HEK293 (cell line): ENCODE results near the gene RER1.

ENCODE experiments used
- CTCF ChIA-PET: fragments of 350-600 bp; formaldehyde crosslinking; extraction: SDS; loops from one replicate; lab custom pipeline; 2021; ENCODE audit warnings: antibody characterized with exemption; lab: Yijun Ruan, JAX
- POLR2A ChIA-PET: fragments of 300-600 bp; formaldehyde crosslinking; extraction: SDS; loops from one replicate; lab custom pipeline; 2020; ENCODE audit warnings: antibody characterized with exemption, inconsistent platforms; lab: Yijun Ruan, JAX
- H3K27ac ChIP-seq: fragments of 200-500 bp; sonication (Bioruptor generic); 2 replicates; pipeline ENCODE4 v1.5.1; 2014; ENCODE audit warnings: low read depth, low read length, control low read depth, inconsistent platforms; ENCODE audit errors: extremely low read depth
- H3K36me3 ChIP-seq, 2 experiments: fragments of 200-500 bp in 1 of 2; sonication (Bioruptor generic) in 1 of 2; 1 replicate in 1 of 2; 2 replicates in 1 of 2; pipeline ENCODE4 v1.5.1; 2014 to 2017; ENCODE audit warnings: inconsistent platforms in 2 of 2, low read length in 2 of 2; ENCODE audit not compliant: control insufficient read depth in 2 of 2, insufficient read depth in 1 of 2
- H3K4me1 ChIP-seq: fragments of 200-500 bp; sonication (Bioruptor generic); 2 replicates; pipeline ENCODE4 v1.5.1; 2014; ENCODE audit warnings: mild to moderate bottlenecking, low read length, inconsistent platforms; ENCODE audit not compliant: control insufficient read depth, insufficient read depth
- H3K4me3 ChIP-seq: 2 replicates; pipeline ENCODE4 v1.5.1; 2011; ENCODE audit warnings: low read depth, mild to moderate bottlenecking, control low read depth, low read length, moderate library complexity
- H3K9me3 ChIP-seq: fragments of 200-500 bp; sonication (Bioruptor generic); 2 replicates; pipeline ENCODE4 v1.5.1; 2014; ENCODE audit warnings: low read depth, low read length, inconsistent platforms; ENCODE audit not compliant: control insufficient read depth, insufficient read depth
- HOXD13 ChIP-seq: sonication (generic); formaldehyde crosslinking; IDR thresholded peaks from 2 replicates; pipeline ENCODE4 v1.8.0; 2022; ENCODE audit warnings: missing genetic modification reagents, borderline replicate concordance
- KLF9 ChIP-seq: fragments of 450-650 bp; formaldehyde crosslinking; IDR thresholded peaks from 2 replicates; pipeline ENCODE4 v1.5.1; 2016; ENCODE audit warnings: missing biosample characterization, missing genetic modification characterization, low read depth
- OVOL3 ChIP-seq: fragments of 450-650 bp; formaldehyde crosslinking; IDR thresholded peaks from 2 replicates; pipeline ENCODE4 v1.5.1; 2016; ENCODE audit warnings: missing biosample characterization, missing genetic modification characterization
- RBAK ChIP-seq: fragments of 450-650 bp; formaldehyde crosslinking; IDR thresholded peaks from 2 replicates; pipeline ENCODE4 v1.5.1; 2016; ENCODE audit warnings: missing biosample characterization, missing genetic modification characterization
- SP7 ChIP-seq: fragments of 450-650 bp; formaldehyde crosslinking; IDR thresholded peaks from 2 replicates; pipeline ENCODE4 v1.5.1; 2016; ENCODE audit warnings: missing biosample characterization, missing genetic modification characterization
- TRIM28 ChIP-seq: IDR thresholded peaks from 2 replicates; pipeline ENCODE4 v1.6.1; 2011; ENCODE audit warnings: low read length, control low read depth, borderline replicate concordance
- ZEB2 ChIP-seq: fragments of 450-650 bp; formaldehyde crosslinking; IDR thresholded peaks from 2 replicates; pipeline ENCODE4 v1.5.1; 2016; ENCODE audit warnings: missing biosample characterization, missing genetic modification characterization
- ZNF548 ChIP-seq: fragments of 450-650 bp; formaldehyde crosslinking; IDR thresholded peaks from 2 replicates; pipeline ENCODE4 v1.5.1; 2016; ENCODE audit warnings: missing biosample characterization, missing genetic modification characterization
- ZNF549 ChIP-seq: fragments of 450-650 bp; IDR thresholded peaks from 2 replicates; pipeline ENCODE4 v1.5.1; 2018; ENCODE audit warnings: missing biosample characterization, missing genetic modification characterization, mild to moderate bottlenecking, inconsistent platforms, moderate library complexity
- ZNF707 ChIP-seq: fragments of 450-650 bp; formaldehyde crosslinking; IDR thresholded peaks from 2 replicates; pipeline ENCODE4 v1.5.1; 2016; ENCODE audit warnings: missing biosample characterization, missing genetic modification characterization
- ZNF776 ChIP-seq: fragments of 450-650 bp; formaldehyde crosslinking; IDR thresholded peaks from 2 replicates; pipeline ENCODE4 v1.5.0; 2017; ENCODE audit warnings: missing biosample characterization, missing genetic modification characterization, borderline replicate concordance
- TF ChIP-seq, protein P1 (sequence below): fragments of 450-650 bp; formaldehyde crosslinking; IDR thresholded peaks from 2 replicates; pipeline ENCODE4 v1.5.1; 2016; ENCODE audit warnings: missing biosample characterization, missing genetic modification characterization
- TF ChIP-seq, protein P2 (sequence below): fragments of 450-650 bp; formaldehyde crosslinking; optimal IDR thresholded peaks from 2 replicates; pipeline ENCODE3; 2016; ENCODE audit warnings: missing biosample characterization, mild to moderate bottlenecking, missing genetic modification characterization

The RER1 gene

DNA sequence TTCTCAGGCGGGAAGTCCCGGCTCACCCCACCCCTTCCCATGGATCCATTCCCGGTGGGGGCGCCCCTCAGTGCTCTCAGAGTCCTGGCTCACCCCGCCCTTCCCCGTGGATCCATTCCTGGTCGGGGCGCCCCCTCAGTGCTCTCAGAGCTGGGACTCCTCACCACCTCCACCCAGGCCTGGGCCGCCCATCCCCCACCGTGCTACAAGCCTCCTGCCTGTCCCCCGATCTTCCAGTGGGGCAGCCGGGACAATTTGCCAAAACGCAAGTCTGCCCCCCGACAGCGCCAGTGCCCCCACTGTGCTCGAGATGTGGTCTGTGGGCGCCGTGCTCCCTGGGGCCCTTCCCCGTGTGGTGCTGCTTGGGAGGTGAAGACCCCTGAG lies 61.3 kb downstream of the RER1 start:
- ChIA-PET POLR2A (interaction anchor here (0.6 kb wide), 1 partner anchor 111 kb away, joined by 3 read pairs; no protein-coding TSS in a partner anchor), CTCF (no interaction called here)
- Histone ChIP-seq H3K27ac (no peak overlapping the region), H3K4me1 (no peaks in the 10 kb centered on the region), H3K9me3 (no peaks in the 10 kb centered on the region), H3K4me3 (no peak overlapping the region), H3K36me3 (no peaks in the 10 kb centered on the region)
- TF ChIP-seq RBAK (tag by site-specific recombination): no peak
- TF ChIP-seq, protein P1, sequence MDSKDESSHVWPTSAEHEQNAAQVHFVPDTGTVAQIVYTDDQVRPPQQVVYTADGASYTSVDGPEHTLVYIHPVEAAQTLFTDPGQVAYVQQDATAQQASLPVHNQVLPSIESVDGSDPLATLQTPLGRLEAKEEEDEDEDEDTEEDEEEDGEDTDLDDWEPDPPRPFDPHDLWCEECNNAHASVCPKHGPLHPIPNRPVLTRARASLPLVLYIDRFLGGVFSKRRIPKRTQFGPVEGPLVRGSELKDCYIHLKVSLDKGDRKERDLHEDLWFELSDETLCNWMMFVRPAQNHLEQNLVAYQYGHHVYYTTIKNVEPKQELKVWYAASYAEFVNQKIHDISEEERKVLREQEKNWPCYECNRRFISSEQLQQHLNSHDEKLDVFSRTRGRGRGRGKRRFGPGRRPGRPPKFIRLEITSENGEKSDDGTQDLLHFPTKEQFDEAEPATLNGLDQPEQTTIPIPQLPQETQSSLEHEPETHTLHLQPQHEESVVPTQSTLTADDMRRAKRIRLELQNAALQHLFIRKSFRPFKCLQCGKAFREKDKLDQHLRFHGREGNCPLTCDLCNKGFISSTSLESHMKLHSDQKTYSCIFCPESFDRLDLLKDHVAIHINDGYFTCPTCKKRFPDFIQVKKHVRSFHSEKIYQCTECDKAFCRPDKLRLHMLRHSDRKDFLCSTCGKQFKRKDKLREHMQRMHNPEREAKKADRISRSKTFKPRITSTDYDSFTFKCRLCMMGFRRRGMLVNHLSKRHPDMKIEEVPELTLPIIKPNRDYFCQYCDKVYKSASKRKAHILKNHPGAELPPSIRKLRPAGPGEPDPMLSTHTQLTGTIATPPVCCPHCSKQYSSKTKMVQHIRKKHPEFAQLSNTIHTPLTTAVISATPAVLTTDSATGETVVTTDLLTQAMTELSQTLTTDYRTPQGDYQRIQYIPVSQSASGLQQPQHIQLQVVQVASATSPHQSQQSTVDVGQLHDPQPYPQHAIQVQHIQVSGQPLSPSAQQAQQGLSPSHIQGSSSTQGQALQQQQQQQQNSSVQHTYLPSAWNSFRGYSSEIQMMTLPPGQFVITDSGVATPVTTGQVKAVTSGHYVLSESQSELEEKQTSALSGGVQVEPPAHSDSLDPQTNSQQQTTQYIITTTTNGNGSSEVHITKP (tag by site-specific recombination): no peak
- TF ChIP-seq, protein P2, sequence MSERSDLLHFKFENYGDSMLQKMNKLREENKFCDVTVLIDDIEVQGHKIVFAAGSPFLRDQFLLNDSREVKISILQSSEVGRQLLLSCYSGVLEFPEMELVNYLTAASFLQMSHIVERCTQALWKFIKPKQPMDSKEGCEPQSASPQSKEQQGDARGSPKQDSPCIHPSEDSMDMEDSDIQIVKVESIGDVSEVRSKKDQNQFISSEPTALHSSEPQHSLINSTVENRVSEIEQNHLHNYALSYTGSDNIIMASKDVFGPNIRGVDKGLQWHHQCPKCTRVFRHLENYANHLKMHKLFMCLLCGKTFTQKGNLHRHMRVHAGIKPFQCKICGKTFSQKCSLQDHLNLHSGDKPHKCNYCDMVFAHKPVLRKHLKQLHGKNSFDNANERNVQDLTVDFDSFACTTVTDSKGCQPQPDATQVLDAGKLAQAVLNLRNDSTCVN (tag by site-specific recombination): no peak
- TF ChIP-seq HOXD13 (CRISPR knock-in tag): no peak
- no peak for TF ChIP-seq ZNF548 (tag by site-specific recombination)
- TF ChIP-seq TRIM28: no peak
- TF ChIP-seq ZNF549 (tag by site-specific recombination): no peak
- TF ChIP-seq ZEB2 (tag by site-specific recombination): no peak
- TF ChIP-seq ZNF707 (tag by site-specific recombination): no peak
- TF ChIP-seq SP7 (tag by site-specific recombination): no peak
- no peak for TF ChIP-seq ZNF776

DNA sequence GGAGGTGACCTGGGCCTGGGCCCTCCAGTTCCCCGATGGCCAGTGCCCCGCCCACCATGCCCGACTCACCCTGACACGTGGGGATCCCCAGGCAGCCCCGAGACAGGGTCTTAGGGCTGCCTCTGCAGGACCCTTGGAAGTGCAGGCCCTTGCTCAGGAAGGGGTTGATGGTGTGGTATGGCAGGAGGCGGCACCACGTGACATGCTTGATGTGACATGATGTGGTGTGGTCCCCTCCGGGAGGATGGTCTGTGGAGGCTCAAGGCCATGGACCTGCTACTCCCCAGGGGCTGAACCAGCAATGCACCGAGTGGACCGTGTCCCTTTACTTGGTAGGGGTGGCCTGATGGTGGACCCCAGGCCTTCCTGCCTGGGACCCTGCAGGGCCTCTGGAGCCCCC lies 62.6 kb downstream of the RER1 start:
- POLR2A ChIA-PET: no interaction called here
- Histone ChIP-seq H3K27ac (no peak overlapping the region), H3K36me3 (no peaks in the 10 kb centered on the region), H3K4me3 (no peak overlapping the region), H3K4me1 (no peaks in the 10 kb centered on the region), H3K9me3 (no peaks in the 10 kb centered on the region)
- TF ChIP-seq KLF9 (tag by site-specific recombination) (0 out of 2 replicates have a peak, but pooled peaks have one; percentile 17), OVOL3 (no peak)
- CTCF ChIA-PET: no interaction called here
